ENCODE results near the gene JPT2. TPM values are rescaled to one million over a fixed set of nuclear protein-coding genes. Genes with fewer than 3 reads are reported as not detected.

Gene JPT2
- total and polyA plus RNA-seq, 2 experiments from 2014 or later: 43.8 to 139 TPM

GRCh38 chr16:1731073-1731472, 53.0 kb downstream of the JPT2 start (continued):
- TF ChIP-seq ZNF462 (CRISPR knock-in tag; IDR thresholded peaks at IDR 0.05): no peak
- no peak for TF ChIP-seq EZH2phosphoT487 (IDR thresholded peaks at IDR 0.05; ENCODE audit: unreplicated experiment)
- TF ChIP-seq NANOG (IDR thresholded peaks at IDR 0.05; ENCODE audit: borderline replicate concordance): no peak
- TF ChIP-seq CTCF (conservative IDR thresholded peaks at IDR 0.05; ENCODE audit: low read depth in 2 of 2): no peak
- TF ChIP-seq POLR2AphosphoS5 (IDR thresholded peaks at IDR 0.05; ENCODE audit: low read depth): no peak
- TF ChIP-seq STAT1 (IDR thresholded peaks at IDR 0.05; ENCODE audit: unreplicated experiment): no peak

GRCh38 chr16:1731603-1732002, 53.5 kb downstream of the JPT2 start:
- ATAC-seq: no peak
- H2AFZ ChIP-seq: no peak overlapping the region
- H3K36me3 ChIP-seq (ENCODE audit: insufficient read depth): no peaks in the 10 kb centered on the region
- H3K4me3 Mint-ChIP-seq: no peak overlapping the region
- no peaks in the 10 kb centered on the region for H3K79me2 ChIP-seq (replicated peaks; ENCODE audit: insufficient read depth)
- peaks cover 30% of the 10 kb centered on the region for H3K36me3 Mint-ChIP-seq (ENCODE audit: low read depth)
- DNase-seq (ENCODE audit: low spot score): no peak
- H3K27me3 Mint-ChIP-seq (ENCODE audit: insufficient read depth, low read depth, poor library complexity): peaks cover 10% of the 10 kb centered on the region
- no peaks in the 10 kb centered on the region for H3K4me1 Mint-ChIP-seq
- no peaks in the 10 kb centered on the region for H3K9me2 ChIP-seq (ENCODE audit: insufficient read depth)
- peaks cover 3% of the 10 kb centered on the region; the same call in 1 of the 3 replicates for H3K9me3 Mint-ChIP-seq
- H4K20me1 ChIP-seq (replicated peaks; ENCODE audit: insufficient read depth): no peaks in the 10 kb centered on the region
- H3K4me1 ChIP-seq (ENCODE audit: insufficient read depth): no peaks in the 10 kb centered on the region
- H3F3A ChIP-seq (replicated peaks; ENCODE audit: low read depth): peaks cover 18% of the 10 kb centered on the region
- no peak overlapping the region for H3K27ac ChIP-seq (ENCODE audit: low read depth)
- no peak overlapping the region for H3K27ac Mint-ChIP-seq
- no peak overlapping the region for H3K4me3 ChIP-seq
- no peak overlapping the region for H3K4me2 ChIP-seq
- no peaks in the 10 kb centered on the region for H3K27me3 ChIP-seq (ENCODE audit: insufficient read depth)
- TF ChIP-seq CTCF (conservative IDR thresholded peaks at IDR 0.05; ENCODE audit: low read depth in 2 of 2) (no peak), ZNF331 (CRISPR knock-in tag; IDR thresholded peaks at IDR 0.05; ENCODE audit: low read depth) (no peak), JUNB (IDR thresholded peaks at IDR 0.05; ENCODE audit: unreplicated experiment) (no peak)
